ENCODE measurements around the gene VPS13C.

DNA sequence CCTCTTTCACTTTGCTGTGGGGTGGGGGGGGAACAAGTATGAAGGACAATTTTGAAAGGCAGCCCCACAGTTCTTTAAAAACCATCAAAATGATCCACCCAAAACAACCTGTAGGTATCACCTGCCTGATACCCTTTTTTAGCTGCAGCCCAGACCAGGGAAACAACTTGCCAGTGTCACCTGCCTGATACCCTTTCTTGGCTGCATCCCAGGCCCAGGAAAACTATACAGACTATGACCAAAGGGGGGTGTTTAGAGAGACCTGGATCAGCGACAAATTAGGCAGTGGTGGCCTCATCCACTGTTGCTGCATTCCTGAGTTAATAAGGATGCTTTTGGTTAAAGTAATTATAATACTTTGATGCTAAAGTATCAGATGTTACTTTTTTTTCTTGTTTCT is 122.0 kb downstream of the VPS13C start:
- TF ChIP-seq, protein P1, sequence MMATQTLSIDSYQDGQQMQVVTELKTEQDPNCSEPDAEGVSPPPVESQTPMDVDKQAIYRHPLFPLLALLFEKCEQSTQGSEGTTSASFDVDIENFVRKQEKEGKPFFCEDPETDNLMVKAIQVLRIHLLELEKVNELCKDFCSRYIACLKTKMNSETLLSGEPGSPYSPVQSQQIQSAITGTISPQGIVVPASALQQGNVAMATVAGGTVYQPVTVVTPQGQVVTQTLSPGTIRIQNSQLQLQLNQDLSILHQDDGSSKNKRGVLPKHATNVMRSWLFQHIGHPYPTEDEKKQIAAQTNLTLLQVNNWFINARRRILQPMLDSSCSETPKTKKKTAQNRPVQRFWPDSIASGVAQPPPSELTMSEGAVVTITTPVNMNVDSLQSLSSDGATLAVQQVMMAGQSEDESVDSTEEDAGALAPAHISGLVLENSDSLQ (IDR thresholded peaks at IDR 0.05), result no peak
- TF ChIP-seq FOXM1 (IDR thresholded peaks at IDR 0.05; ENCODE audit: borderline replicate concordance), result no peak
- TF ChIP-seq BHLHE40 (IDR thresholded peaks at IDR 0.05; ENCODE audit: borderline replicate concordance), result no peak
- no peak for TF ChIP-seq L3MBTL2 (conservative IDR thresholded peaks at IDR 0.05)
- TF ChIP-seq ELF4 (IDR thresholded peaks at IDR 0.05), result no peak
- no peak for TF ChIP-seq TARDBP (IDR thresholded peaks at IDR 0.05)
